HCT116 (cell line): Measurements from ENCODE around the gene MIER2. TPM values are rescaled to one million over a fixed set of nuclear protein-coding genes. Genes with fewer than 3 reads are reported as not detected.

Source experiments
- ATAC-seq: fragments of 200-7000 bp; cut with Tn5 transposase; 2 replicates; pipeline ENCODE4 v1.9.1; 2020; ENCODE audit warnings: mild to moderate bottlenecking, moderate library complexity
- BruUV-seq: library from RNA; stranded (reverse); fragments of 400-500 nt; replicated peaks from 2 replicates; lab custom pipeline; 2021; lab: Mats Ljungman, UMichigan
- CTCF ChIA-PET: fragments of 300-600 bp; sonication (Branson Sonifier 250); formaldehyde crosslinking; loops from one replicate; lab custom pipeline; 2021; ENCODE audit warnings: antibody characterized with exemption; lab: Charles Lee
- POLR2A ChIA-PET: fragments of 300-600, 350-600 bp; sonication (Branson Sonifier 250); formaldehyde crosslinking; loops from one replicate; lab custom pipeline; 2021; ENCODE audit warnings: antibody characterized with exemption; lab: Charles Lee
- RAD21 ChIA-PET, 2 experiments: fragments of 300-600 bp; sonication (Branson Sonifier 250); formaldehyde crosslinking; loops; one replicate each; lab custom pipeline; 2023; ENCODE audit warnings: low total read pairs in 2 of 2; ENCODE audit not compliant: uncharacterized antibody in 2 of 2, unreplicated experiment in 2 of 2, low non-redundant PET in 1 of 2; lab: Charles Lee
- DNase-seq: peaks from one replicate; pipeline ENCODE4 v3.0.0-alpha.2; 2010; ENCODE audit warnings: low read depth, low spot score
- H2AFZ ChIP-seq: fragments of 200-600 bp; shearing (Covaris generic), sonication (generic); 2 replicates; pipeline ENCODE4 v1.6.1; 2017; ENCODE audit warnings: low read depth, mixed run types, mixed read lengths, antibody characterized with exemption, low read length; ENCODE audit not compliant: poor library complexity, severe bottlenecking
- H3K27ac ChIP-seq: 2 replicates; pipeline ENCODE4 v1.5.1; 2012; ENCODE audit warnings: low read depth, low read length
- H3K27me3 ChIP-seq: fragments of 200-600 bp; sonication (generic); 2 replicates; pipeline ENCODE4 v1.6.1; 2016; ENCODE audit warnings: mixed run types, low read length, mixed read lengths; ENCODE audit not compliant: insufficient read depth
- H3K36me3 ChIP-seq, 2 experiments: fragments of 200-500 bp in 1 of 2; fragments of 200-600 bp in 1 of 2; sonication (Bioruptor generic) in 1 of 2; sonication (generic) in 1 of 2; 2 replicates each; pipeline versions ENCODE4 v1.5.1 to v1.6.1; 2014 to 2016; ENCODE audit warnings: low read length in 2 of 2, inconsistent platforms in 1 of 2, mixed read lengths in 1 of 2, mixed run types in 1 of 2; ENCODE audit not compliant: insufficient read depth in 2 of 2, control insufficient read depth in 1 of 2
- H3K4me1 ChIP-seq, 2 experiments: fragments of 200-600 bp in 1 of 2; sonication (generic) in 1 of 2; 2 replicates each; pipeline versions ENCODE4 v1.5.1 to v1.6.1; 2012 to 2017; ENCODE audit warnings: low read length in 2 of 2, inconsistent platforms in 1 of 2, mild to moderate bottlenecking in 1 of 2, mixed read lengths in 1 of 2, mixed run types in 1 of 2, moderate library complexity in 1 of 2; ENCODE audit not compliant: insufficient read depth in 2 of 2, control insufficient read depth in 1 of 2
- H3K4me2 ChIP-seq: fragments of 200-600 bp; sonication (generic); 2 replicates; pipeline ENCODE4 v1.6.1; 2017; ENCODE audit warnings: mixed run types, low read length, mixed read lengths
- H3K4me3 ChIP-seq, 2 experiments: fragments of 200-600 bp in 1 of 2; sonication (generic) in 1 of 2; replicated peaks in 1 of 2; 2 replicates each; pipeline ENCODE4 v1.5.1; 2011 to 2016; ENCODE audit warnings: low read length in 2 of 2, control low read depth in 1 of 2, low read depth in 1 of 2, mild to moderate bottlenecking in 1 of 2, mixed read lengths in 1 of 2, mixed run types in 1 of 2
- H3K79me2 ChIP-seq: fragments of 200-600 bp; sonication (generic); 2 replicates; pipeline ENCODE4 v1.6.1; 2017; ENCODE audit warnings: mild to moderate bottlenecking, mixed run types, low read length, moderate library complexity, mixed read lengths; ENCODE audit not compliant: insufficient read depth
- H3K9ac ChIP-seq: fragments of 200-600 bp; sonication (generic); 2 replicates; pipeline ENCODE4 v1.6.1; 2016; ENCODE audit warnings: low read length, mixed read lengths
- H3K9me2 ChIP-seq: fragments of 200-600 bp; sonication (generic), shearing (Covaris generic); 2 replicates; pipeline ENCODE4 v1.6.1; 2017; ENCODE audit warnings: mixed run types, mild to moderate bottlenecking, moderate library complexity; ENCODE audit not compliant: insufficient read depth
- H3K9me3 ChIP-seq, 2 experiments: fragments of 200-500 bp in 1 of 2; fragments of 200-600 bp in 1 of 2; sonication (Bioruptor generic) in 1 of 2; sonication (generic) in 1 of 2; 2 replicates each; pipeline ENCODE4 v1.6.1; 2014 to 2017; ENCODE audit warnings: low read length in 2 of 2, mixed read lengths in 2 of 2, inconsistent platforms in 1 of 2, low read depth in 1 of 2, mild to moderate bottlenecking in 1 of 2, mixed run types in 1 of 2, moderate library complexity in 1 of 2; ENCODE audit not compliant: control insufficient read depth in 1 of 2, insufficient read depth in 1 of 2
- H4K20me1 ChIP-seq: fragments of 200-600 bp; sonication (generic), shearing (Covaris generic); 2 replicates; pipeline ENCODE4 v1.6.1; 2017; ENCODE audit warnings: mixed run types, mild to moderate bottlenecking, moderate library complexity; ENCODE audit not compliant: insufficient read depth
- CBX3 ChIP-seq: IDR thresholded peaks from 2 replicates; pipeline ENCODE4 v1.6.1; 2012; ENCODE audit warnings: low read depth
- CEBPB ChIP-seq: IDR thresholded peaks from 2 replicates; pipeline ENCODE4 v1.6.1; 2012; ENCODE audit warnings: low read depth
- CTCF ChIP-seq, 3 experiments: fragments of 200-600 bp in 1 of 3; sonication (generic) in 1 of 3; IDR thresholded peaks in 2 of 3; conservative IDR thresholded peaks in 1 of 3; 2 replicates each; pipeline ENCODE4 v1.5.1; 2012 to 2017; ENCODE audit warnings: low read depth in 2 of 3, low read length in 2 of 3, antibody characterized with exemption in 1 of 3, borderline replicate concordance in 1 of 3, control low read depth in 1 of 3, mild to moderate bottlenecking in 1 of 3, mixed read lengths in 1 of 3, mixed run types in 1 of 3, moderate library complexity in 1 of 3; ENCODE audit not compliant: insufficient read depth in 1 of 3
- EGR1 ChIP-seq: IDR thresholded peaks from 2 replicates; pipeline ENCODE4 v1.6.1; 2012; ENCODE audit warnings: low read depth
- ELF1 ChIP-seq: IDR thresholded peaks from 2 replicates; pipeline ENCODE4 v1.6.1; 2012; ENCODE audit warnings: low read depth, borderline replicate concordance
- EZH2 ChIP-seq: fragments of 200-600 bp; sonication (generic); IDR thresholded peaks from 2 replicates; pipeline ENCODE4 v1.6.1; 2017; ENCODE audit warnings: antibody characterized with exemption, mixed run types
- EZH2phosphoT487 ChIP-seq: fragments of 200-600 bp; IDR thresholded peaks from 2 replicates; pipeline ENCODE4 v1.6.1; 2018; ENCODE audit warnings: antibody characterized with exemption, borderline replicate concordance
- FOSL1 ChIP-seq: IDR thresholded peaks from 2 replicates; pipeline ENCODE4 v1.6.1; 2012; ENCODE audit warnings: low read depth
- JUND ChIP-seq: IDR thresholded peaks from 2 replicates; pipeline ENCODE4 v1.6.1; 2012
- POLR2A ChIP-seq: IDR thresholded peaks from 2 replicates; pipeline ENCODE4 v1.7.0; 2011; ENCODE audit warnings: borderline replicate concordance; ENCODE audit not compliant: insufficient read depth, insufficient read length; ENCODE audit errors: extremely low read depth
- POLR2AphosphoS5 ChIP-seq: IDR thresholded peaks from 2 replicates; pipeline ENCODE4 v1.6.1; 2011; ENCODE audit warnings: mild to moderate bottlenecking, low read depth, low read length, moderate library complexity
- RAD21 ChIP-seq: IDR thresholded peaks from 2 replicates; pipeline ENCODE4 v1.6.1; 2012; ENCODE audit warnings: low read depth, mild to moderate bottlenecking
- REST ChIP-seq: IDR thresholded peaks from 2 replicates; pipeline ENCODE4 v1.6.1; 2012; ENCODE audit warnings: low read depth
- SIN3A ChIP-seq: IDR thresholded peaks from 2 replicates; pipeline ENCODE4 v1.6.1; 2012; ENCODE audit warnings: low read depth
- SP1 ChIP-seq: IDR thresholded peaks from 2 replicates; pipeline ENCODE4 v1.6.1; 2012; ENCODE audit warnings: low read depth
- TCF7L2 ChIP-seq: IDR thresholded peaks from 2 replicates; pipeline ENCODE4 v1.7.0; 2011; ENCODE audit warnings: borderline replicate concordance, inconsistent platforms; ENCODE audit not compliant: insufficient read depth, insufficient read length; ENCODE audit errors: extremely low read depth
- YY1 ChIP-seq: IDR thresholded peaks from 2 replicates; pipeline ENCODE4 v1.6.1; 2011; ENCODE audit warnings: low read length, low read depth, moderate library complexity, mild to moderate bottlenecking; ENCODE audit not compliant: insufficient replicate concordance; ENCODE audit errors: extremely low read depth
- ZBTB33 ChIP-seq: IDR thresholded peaks from 2 replicates; pipeline ENCODE4 v1.6.1; 2011; ENCODE audit warnings: mild to moderate bottlenecking, low read length, moderate library complexity; ENCODE audit not compliant: insufficient replicate concordance; ENCODE audit errors: extremely low read depth
- ZNF274 ChIP-seq: fragments of 200-500 bp; sonication (Bioruptor generic); IDR thresholded peaks from 2 replicates; pipeline ENCODE4 v1.6.1; 2014; ENCODE audit warnings: mild to moderate bottlenecking, low read depth, low read length, inconsistent platforms
- intact Hi-C: fragments of 100-400 bp; cut with micrococcal nuclease; formaldehyde crosslinking; loops from 2 replicates; pipeline ENCODE4 v1.10.0; 2022
- total RNA-seq: library from RNA; stranded (reverse); gene quantifications from one replicate; pipeline ENCODE4 v1.2.1, GENCODE V29; 2021; ENCODE audit not compliant: unreplicated experiment

Gene MIER2
- total RNA-seq, 1 experiment from 2014 or later, result 41.5 TPM

GRCh38 chr19:362683-363082, 18.1 kb upstream of the MIER2 start:
- TF ChIP-seq EGR1 (no peak), YY1 (no peak), EZH2phosphoT487 (no peak), ELF1 (no peak), REST (no peak), RAD21 (no peak), CBX3 (no peak), POLR2A (no peak), CEBPB (no peak), SP1 (no peak), ZBTB33 (no peak), TCF7L2 (no peak), EZH2 (no peak), CTCF (IDR thresholded peaks at IDR 0.05 in 2 of 3, conservative IDR thresholded peaks at IDR 0.05 in 1 of 3; ENCODE audit: borderline replicate concordance in 1 of 3, insufficient read depth in 1 of 3, low read depth in 2 of 3, low read length in 2 of 3) (no peak), FOSL1 (no peak), POLR2AphosphoS5 (no peak), ZNF274 (no peak), SIN3A (no peak), JUND (no peak)
- no peak for ATAC-seq
- no peak overlapping the region for H2AFZ ChIP-seq
- POLR2A ChIA-PET, result no interaction called here
- RAD21 ChIA-PET, result no interaction called here
- no peaks in the 10 kb centered on the region for H3K27me3 ChIP-seq
- no peaks in the 10 kb centered on the region for H3K79me2 ChIP-seq
- BruUV-seq, result no TSS peak
- no peak for DNase-seq
- H3K9ac ChIP-seq, result no peak overlapping the region
- no peak overlapping the region for H3K27ac ChIP-seq
- intact Hi-C loops, result no loop called here
- no peaks in the 10 kb centered on the region for H3K4me1 ChIP-seq
- CTCF ChIA-PET, result no interaction called here
- no peak overlapping the region for H3K4me3 ChIP-seq
- no peaks in the 10 kb centered on the region for H4K20me1 ChIP-seq
- no peaks in the 10 kb centered on the region for H3K9me3 ChIP-seq
- H3K9me2 ChIP-seq, result no peaks in the 10 kb centered on the region
- H3K36me3 ChIP-seq, result no peaks in the 10 kb centered on the region
- no peak overlapping the region for H3K4me2 ChIP-seq
